ENCODE measurements around the gene NAB2.
"Not testable (repeated sequence)": the region's sequence is repeated elsewhere in the genome, so short reads cannot be mapped to it uniquely, and the experiment has no call there.

The NAB2 gene

GRCh38 chr12:57066245-57066644 is 22.7 kb upstream of the NAB2 start:
- CTCF ChIA-PET, result interaction anchor here (0.6 to 13.4 kb wide), 7 partner anchors 12 to 61 kb away, joined by 3 to 224 read pairs (median 6); partner anchors contain the start of genes NEMP1 and STAT6
- TF ChIP-seq, protein P1, sequence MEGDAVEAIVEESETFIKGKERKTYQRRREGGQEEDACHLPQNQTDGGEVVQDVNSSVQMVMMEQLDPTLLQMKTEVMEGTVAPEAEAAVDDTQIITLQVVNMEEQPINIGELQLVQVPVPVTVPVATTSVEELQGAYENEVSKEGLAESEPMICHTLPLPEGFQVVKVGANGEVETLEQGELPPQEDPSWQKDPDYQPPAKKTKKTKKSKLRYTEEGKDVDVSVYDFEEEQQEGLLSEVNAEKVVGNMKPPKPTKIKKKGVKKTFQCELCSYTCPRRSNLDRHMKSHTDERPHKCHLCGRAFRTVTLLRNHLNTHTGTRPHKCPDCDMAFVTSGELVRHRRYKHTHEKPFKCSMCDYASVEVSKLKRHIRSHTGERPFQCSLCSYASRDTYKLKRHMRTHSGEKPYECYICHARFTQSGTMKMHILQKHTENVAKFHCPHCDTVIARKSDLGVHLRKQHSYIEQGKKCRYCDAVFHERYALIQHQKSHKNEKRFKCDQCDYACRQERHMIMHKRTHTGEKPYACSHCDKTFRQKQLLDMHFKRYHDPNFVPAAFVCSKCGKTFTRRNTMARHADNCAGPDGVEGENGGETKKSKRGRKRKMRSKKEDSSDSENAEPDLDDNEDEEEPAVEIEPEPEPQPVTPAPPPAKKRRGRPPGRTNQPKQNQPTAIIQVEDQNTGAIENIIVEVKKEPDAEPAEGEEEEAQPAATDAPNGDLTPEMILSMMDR (IDR thresholded peaks at IDR 0.05; ENCODE audit: control extremely low read depth, extremely low read depth, low read depth, missing control alignments), result no peak
- no peak for DNase-seq (ENCODE audit: extremely low spot score)
- POLR2A ChIA-PET, result interaction anchor here (1.0 kb wide), 1 partner anchor 26 kb away, joined by 3 read pairs; no protein-coding TSS in a partner anchor

- TF ChIP-seq, protein P1 (IDR thresholded peaks at IDR 0.05; ENCODE audit: control extremely low read depth, extremely low read depth, low read depth, missing control alignments), result peak; percentile 75
- POLR2A ChIA-PET, result interaction anchor here (1.0 to 1.5 kb wide), 3 partner anchors 9 to 42 kb away, joined by 4 to 15 read pairs (median 5); partner anchors contain the start of genes NAB2, NEMP1 and STAT6
- peak; percentile 65 for DNase-seq (ENCODE audit: extremely low spot score)
- CTCF ChIA-PET, result interaction anchor here (0.8 to 13.4 kb wide), 36 partner anchors 8 to 311 kb away, joined by 3 to 224 read pairs (median 5); partner anchors contain the start of genes LRP1, NAB2, NEMP1 and SHMT2
Observed at GRCh38 chr12:57069523-57069922, 19.4 kb upstream of the NAB2 start.

DNA sequence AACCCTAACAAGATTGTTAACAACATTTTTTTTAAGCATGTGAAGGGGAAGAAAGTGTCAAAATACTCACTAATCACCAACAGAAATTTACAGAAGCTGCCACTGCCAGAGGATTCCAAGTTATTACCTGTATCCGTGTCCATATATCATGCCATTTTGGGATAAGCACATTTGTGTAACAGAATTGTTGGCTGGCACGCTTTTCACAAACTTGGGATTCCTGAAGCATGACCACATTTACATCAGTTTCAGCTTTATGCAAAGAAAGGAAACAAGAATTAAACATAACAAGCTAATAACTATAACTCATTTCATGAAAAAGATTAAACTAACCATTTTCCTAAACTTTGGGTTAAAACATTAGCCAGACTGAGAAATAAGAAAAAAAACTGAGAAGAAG is 16.3 kb upstream of the NAB2 start:
- POLR2A ChIA-PET, result interaction anchor here (0.7 kb wide), 1 partner anchor 713 kb away, joined by 9 read pairs; the partner anchor contains the start of gene STAT2
- TF ChIP-seq, protein P1 (IDR thresholded peaks at IDR 0.05; ENCODE audit: control extremely low read depth, extremely low read depth, low read depth, missing control alignments), result no peak
- CTCF ChIA-PET, result interaction anchor here (2.3 to 13.4 kb wide), 4 partner anchors 10 to 71 kb away, joined by 11 to 224 read pairs (median 46); partner anchors contain the start of genes NAB2 and STAT6
- no peak for DNase-seq (ENCODE audit: extremely low spot score)

DNA sequence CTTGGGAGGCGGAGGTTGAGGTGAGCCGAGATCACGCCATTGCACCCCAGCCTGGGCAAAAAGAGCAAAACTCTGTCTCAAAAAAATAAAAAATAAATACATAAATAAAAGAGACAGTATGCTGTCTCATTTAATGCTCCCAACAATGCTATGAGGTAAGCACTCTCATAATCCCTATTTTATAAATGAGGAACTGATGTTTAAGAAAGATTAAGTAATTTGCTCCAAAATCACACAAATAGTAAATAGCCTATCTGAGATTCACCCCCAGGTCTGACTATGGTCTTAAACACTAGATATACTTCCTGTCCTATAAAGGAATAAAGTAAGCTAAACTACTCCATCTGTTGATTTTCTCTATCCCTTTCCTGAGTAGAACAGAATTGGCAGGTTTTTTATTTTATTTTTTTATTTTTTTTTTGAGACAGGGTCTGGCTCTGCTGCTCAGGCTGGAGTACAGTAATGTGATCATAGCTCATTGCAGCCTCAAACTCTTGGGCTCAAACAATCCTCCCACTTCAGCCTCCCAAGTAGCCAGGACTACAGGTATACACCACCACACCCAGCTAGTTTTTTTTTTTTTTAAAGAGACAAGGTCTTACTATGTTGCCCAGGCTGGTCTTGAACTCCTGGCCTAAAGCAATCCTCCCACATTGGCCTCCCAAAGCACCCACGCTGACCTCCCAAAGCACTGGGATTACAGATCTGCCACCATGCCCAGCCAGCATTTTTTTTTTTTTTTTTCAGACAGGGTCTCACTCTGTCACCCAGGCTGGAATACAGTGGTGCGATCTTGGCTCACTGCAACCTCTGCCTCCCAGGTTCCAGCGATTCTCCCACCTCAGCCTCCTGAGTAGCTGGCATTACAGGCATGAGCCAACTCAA is 15.1 kb upstream of the NAB2 start:
- CTCF ChIA-PET, result interaction anchor here (1.7 to 13.4 kb wide), 5 partner anchors 11 to 72 kb away, joined by 4 to 224 read pairs (median 11); partner anchors contain the start of genes NAB2 and STAT6
- POLR2A ChIA-PET, result not testable (repeated sequence)

DNA sequence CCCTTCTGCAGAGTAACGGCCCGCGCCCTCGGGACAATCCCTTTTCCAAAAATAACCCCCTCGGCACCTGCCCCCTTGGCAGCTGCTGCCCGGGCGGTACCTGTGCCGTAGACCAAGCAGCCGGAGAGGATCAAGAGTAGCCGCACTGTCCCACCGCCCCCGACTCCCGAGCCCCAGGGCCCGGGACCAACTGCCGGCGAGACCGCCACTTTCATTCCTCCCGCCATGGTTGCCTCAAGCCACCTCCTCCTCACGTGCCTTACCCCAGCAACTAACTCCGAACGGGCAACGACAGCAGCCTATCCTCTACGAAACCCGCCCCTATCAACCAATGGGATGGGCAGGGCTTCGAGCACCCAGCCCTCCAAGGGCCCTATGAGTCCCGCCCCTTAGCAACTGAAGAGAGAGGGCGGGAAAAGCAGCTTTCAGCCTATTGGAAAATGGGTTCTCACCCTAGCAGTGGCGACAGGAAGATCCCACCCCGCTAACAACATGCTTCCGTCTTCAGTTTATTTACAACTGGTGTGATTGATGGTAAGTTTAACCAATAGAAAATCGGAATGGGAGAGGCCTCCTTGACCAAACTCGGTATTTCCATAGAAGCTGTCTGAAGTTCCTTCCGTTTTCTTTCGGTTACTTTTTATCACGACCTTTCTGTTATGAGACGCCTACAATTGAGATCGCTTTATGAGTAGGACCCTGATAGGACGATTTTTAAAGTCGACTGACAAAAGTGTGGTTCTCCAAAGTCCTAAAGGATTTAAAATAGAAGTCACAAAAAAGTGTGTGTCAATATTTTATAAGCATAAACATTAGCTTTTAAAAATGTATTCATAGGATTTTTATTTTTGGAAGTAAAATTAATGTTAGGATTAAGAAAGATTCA is 10.2 kb upstream of the NAB2 start, which contains the start of gene NEMP1:
NEMP1 (minus strand) TSS at position 273 of the 886 bp plus-strand sequence; CDS start at position 227, 46 bp downstream.
- DNase-seq (ENCODE audit: extremely low spot score), result peak; percentile 96
- TF ChIP-seq, protein P1 (IDR thresholded peaks at IDR 0.05; ENCODE audit: control extremely low read depth, extremely low read depth, low read depth, missing control alignments), result no peak
- ChIA-PET POLR2A (interaction anchor here (0.6 to 1.4 kb wide), 12 partner anchors 9 to 360 kb away, joined by 3 to 15 read pairs (median 4); partner anchors contain the start of gene STAT6), CTCF (interaction anchor here (0.8 to 7.7 kb wide), 17 partner anchors 9 to 163 kb away, joined by 3 to 48 read pairs (median 3); partner anchors contain the start of gene STAT6)

More for the DNA sequence above, 15.1 kb upstream of the NAB2 start:
- not testable (repeated sequence) for DNase-seq (ENCODE audit: extremely low spot score)

DNA sequence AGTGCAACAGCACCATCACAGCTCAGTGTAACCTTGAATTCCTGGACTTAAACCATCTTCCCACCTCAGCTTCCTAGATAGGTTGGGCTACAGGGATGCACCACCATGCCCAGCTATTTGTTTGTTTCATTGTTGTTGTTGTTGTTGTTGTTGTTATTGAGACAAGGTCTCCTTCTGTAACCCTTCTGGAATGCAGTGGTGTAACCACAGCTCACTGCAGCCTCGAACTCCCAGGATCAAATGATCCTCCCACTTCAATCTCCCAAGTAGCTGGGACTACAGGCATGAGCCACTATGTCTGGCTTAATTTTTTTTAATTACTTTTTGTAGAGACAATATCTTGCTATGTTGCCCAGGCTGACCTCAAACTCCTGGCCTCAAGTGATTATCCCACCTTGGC is 9.1 kb upstream of the NAB2 start:
- no peak for DNase-seq (ENCODE audit: extremely low spot score)
- ChIA-PET CTCF (interaction anchor here (1.0 to 7.7 kb wide), 12 partner anchors 10 to 162 kb away, joined by 3 to 48 read pairs (median 3); partner anchors contain the start of gene STAT6), POLR2A (interaction anchor here (1.4 kb wide), 2 partner anchors 8 to 15 kb away, joined by 5 to 15 read pairs; no protein-coding TSS in a partner anchor)
- TF ChIP-seq, protein P1 (IDR thresholded peaks at IDR 0.05; ENCODE audit: control extremely low read depth, extremely low read depth, low read depth, missing control alignments), result no peak

Data from GM10248 (cell line).